ENCODE data around the gene PASK. TPM values are rescaled to one million over a fixed set of nuclear protein-coding genes. Genes with fewer than 3 reads are reported as not detected.

Gene PASK
- total and polyA plus RNA-seq, 2 experiments from 2014 or later: 7.0 to 11.9 TPM

DNA sequence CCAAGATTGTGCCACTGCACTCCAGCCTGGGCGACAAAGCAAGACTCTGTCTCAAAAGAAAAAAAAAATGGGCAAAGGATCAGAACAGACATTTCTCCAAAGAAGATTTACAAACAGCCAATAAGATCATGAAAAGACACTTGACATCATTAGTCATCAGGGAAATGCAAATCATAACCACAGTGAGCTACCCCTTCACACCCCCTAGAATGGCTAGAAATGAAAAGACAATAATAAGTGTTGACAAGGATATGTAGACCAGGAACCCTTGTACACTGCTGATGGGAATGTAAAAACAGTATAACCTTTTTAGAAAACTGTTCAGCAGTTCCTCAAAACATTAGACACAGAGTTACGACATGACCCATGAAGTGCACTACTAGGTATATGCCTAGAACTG, 28.8 kb downstream of the PASK start:
- no peak overlapping the region for H3K27ac ChIP-seq
- H3K27me3 ChIP-seq: no peaks in the 10 kb centered on the region
- no peak for DNase-seq (ENCODE audit: low read depth in 1 of 2, low spot score in 1 of 2)

GRCh38 chr2:241118737-241119505, 30.4 kb downstream of the PASK start:
- Histone ChIP-seq H3K9me3 (ENCODE audit: low read depth) (no peaks in the 10 kb centered on the region), H3K27me3 (no peaks in the 10 kb centered on the region), H3K4me1 (ENCODE audit: low read depth) (no peaks in the 10 kb centered on the region), H3K27ac (no peak overlapping the region), H3K36me3 (peaks cover 4% of the 10 kb centered on the region), H3K4me3 (no peak overlapping the region)
- no peak for DNase-seq (ENCODE audit: low read depth in 1 of 2, low spot score in 1 of 2)
- TF ChIP-seq CTCF (IDR thresholded peaks at IDR 0.05; ENCODE audit: low read depth, low read length): no peak

More for the DNA sequence above, 28.8 kb downstream of the PASK start:
- H3K4me3 ChIP-seq: no peak overlapping the region
- H3K9me3 ChIP-seq (ENCODE audit: low read depth): no peaks in the 10 kb centered on the region
- TF ChIP-seq CTCF (IDR thresholded peaks at IDR 0.05; ENCODE audit: low read depth, low read length): no peak
- no peaks in the 10 kb centered on the region for H3K4me1 ChIP-seq (ENCODE audit: low read depth)
- no peaks in the 10 kb centered on the region for H3K36me3 ChIP-seq

GRCh38 chr2:241116606-241117560, 32.4 kb downstream of the PASK start:
- no peak for TF ChIP-seq CTCF (IDR thresholded peaks at IDR 0.05; ENCODE audit: low read depth, low read length)
- Histone ChIP-seq H3K4me3 (no peak overlapping the region), H3K36me3 (peaks cover 4% of the 10 kb centered on the region), H3K27me3 (no peaks in the 10 kb centered on the region), H3K27ac (no peak overlapping the region), H3K4me1 (ENCODE audit: low read depth) (no peaks in the 10 kb centered on the region), H3K9me3 (ENCODE audit: low read depth) (no peaks in the 10 kb centered on the region)
- DNase-seq (ENCODE audit: low read depth in 1 of 2, low spot score in 1 of 2): no peak

DNA sequence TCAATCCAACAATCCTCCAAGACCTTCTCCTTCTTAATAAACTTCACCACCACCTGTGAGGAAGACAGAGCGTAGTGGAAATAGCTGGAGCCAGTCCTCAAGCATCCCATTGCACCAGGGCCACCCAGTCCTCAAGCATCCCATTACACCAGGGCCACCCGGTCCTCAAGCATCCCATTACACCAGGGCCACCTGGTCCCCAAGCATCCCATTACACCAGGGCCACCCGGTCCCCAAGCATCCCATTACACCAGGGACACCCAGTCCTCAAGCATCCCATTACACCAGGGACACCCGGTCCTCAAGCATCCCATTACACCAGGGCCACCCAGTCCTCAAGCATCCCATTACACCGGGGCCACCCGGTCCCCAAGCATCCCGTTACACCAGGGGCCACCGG, 33.9 kb downstream of the PASK start:
- peaks cover 4% of the 10 kb centered on the region for H3K36me3 ChIP-seq
- H3K9me3 ChIP-seq (ENCODE audit: low read depth): no peaks in the 10 kb centered on the region
- H3K27ac ChIP-seq: no peak overlapping the region
- DNase-seq (ENCODE audit: low read depth in 1 of 2, low spot score in 1 of 2): no peak
- H3K4me1 ChIP-seq (ENCODE audit: low read depth): no peaks in the 10 kb centered on the region
- no peak for TF ChIP-seq CTCF (IDR thresholded peaks at IDR 0.05; ENCODE audit: low read depth, low read length)
- H3K4me3 ChIP-seq: no peak overlapping the region
- no peaks in the 10 kb centered on the region for H3K27me3 ChIP-seq

DNA sequence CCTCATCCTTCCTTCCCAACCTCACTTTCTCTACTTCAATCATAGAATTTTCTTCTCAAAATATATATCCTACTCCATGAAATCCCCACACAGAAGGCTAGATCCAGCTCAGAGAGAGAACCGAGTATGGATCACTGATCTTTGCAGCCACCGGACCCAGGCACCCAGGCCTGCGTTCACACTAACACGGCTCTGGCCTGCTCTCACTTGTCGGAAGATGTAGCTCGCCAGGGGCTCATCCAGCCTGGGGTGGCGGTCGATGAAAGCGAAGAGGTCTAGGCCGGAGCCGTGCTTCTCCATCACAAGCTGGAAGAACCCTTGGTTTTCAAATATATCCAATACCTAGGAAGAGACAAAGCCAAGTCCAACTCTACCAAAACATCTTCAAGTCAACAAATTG, 34.4 kb downstream of the PASK start:
- Histone ChIP-seq H3K27ac (no peak overlapping the region), H3K4me1 (ENCODE audit: low read depth) (no peaks in the 10 kb centered on the region), H3K4me3 (no peak overlapping the region), H3K9me3 (ENCODE audit: low read depth) (no peaks in the 10 kb centered on the region), H3K36me3 (peaks cover 4% of the 10 kb centered on the region), H3K27me3 (no peaks in the 10 kb centered on the region)
- no peak for TF ChIP-seq CTCF (IDR thresholded peaks at IDR 0.05; ENCODE audit: low read depth, low read length)
- DNase-seq (ENCODE audit: low read depth in 1 of 2, low spot score in 1 of 2): no peak

All from cardiac muscle cell (in vitro differentiated cells and primary cell).